Mesothelial cell of epicardium (in vitro differentiated cells): Measurements from ENCODE around the gene ELAC2. TPM values are rescaled to one million over a fixed set of nuclear protein-coding genes. Genes with fewer than 3 reads are reported as not detected.

Source experiments
- DNase-seq, 2 experiments: peaks; one replicate each; pipeline ENCODE4 v3.0.0; 2021; ENCODE audit warnings: low spot score in 2 of 2; ENCODE audit not compliant: unreplicated experiment in 2 of 2
- H3K27ac Mint-ChIP-seq: 2 replicates; pipeline ENCODE4 v1.8.0; 2021; ENCODE audit warnings: mixed read lengths
- H3K27me3 Mint-ChIP-seq: 2 replicates; pipeline ENCODE4 v1.8.0; 2021; ENCODE audit warnings: low read depth, mixed read lengths
- H3K36me3 Mint-ChIP-seq: 2 replicates; pipeline ENCODE4 v1.8.0; 2021; ENCODE audit warnings: mixed read lengths
- H3K4me1 Mint-ChIP-seq: 2 replicates; pipeline ENCODE4 v1.8.0; 2021; ENCODE audit warnings: mixed read lengths
- H3K4me3 Mint-ChIP-seq: 2 replicates; pipeline ENCODE4 v1.8.0; 2021; ENCODE audit warnings: mild to moderate bottlenecking, moderate library complexity, mixed read lengths
- H3K9me3 Mint-ChIP-seq: 2 replicates; pipeline ENCODE4 v1.8.0; 2021; ENCODE audit warnings: mixed read lengths
- total RNA-seq: library from RNA; stranded (reverse); gene quantifications from 3 replicates; pipeline ENCODE4 v1.2.1, GENCODE V29; 2021
- TF ChIP-seq, protein P1 (sequence below): fragments of 200-600 bp; sonication (generic); IDR thresholded peaks from one replicate; pipeline ENCODE4 v1.5.0; 2021; ENCODE audit warnings: antibody characterized with exemption; ENCODE audit not compliant: unreplicated experiment

The ELAC2 gene
- total RNA-seq, 1 donor from 2014 or later, result 69.3 TPM

DNA sequence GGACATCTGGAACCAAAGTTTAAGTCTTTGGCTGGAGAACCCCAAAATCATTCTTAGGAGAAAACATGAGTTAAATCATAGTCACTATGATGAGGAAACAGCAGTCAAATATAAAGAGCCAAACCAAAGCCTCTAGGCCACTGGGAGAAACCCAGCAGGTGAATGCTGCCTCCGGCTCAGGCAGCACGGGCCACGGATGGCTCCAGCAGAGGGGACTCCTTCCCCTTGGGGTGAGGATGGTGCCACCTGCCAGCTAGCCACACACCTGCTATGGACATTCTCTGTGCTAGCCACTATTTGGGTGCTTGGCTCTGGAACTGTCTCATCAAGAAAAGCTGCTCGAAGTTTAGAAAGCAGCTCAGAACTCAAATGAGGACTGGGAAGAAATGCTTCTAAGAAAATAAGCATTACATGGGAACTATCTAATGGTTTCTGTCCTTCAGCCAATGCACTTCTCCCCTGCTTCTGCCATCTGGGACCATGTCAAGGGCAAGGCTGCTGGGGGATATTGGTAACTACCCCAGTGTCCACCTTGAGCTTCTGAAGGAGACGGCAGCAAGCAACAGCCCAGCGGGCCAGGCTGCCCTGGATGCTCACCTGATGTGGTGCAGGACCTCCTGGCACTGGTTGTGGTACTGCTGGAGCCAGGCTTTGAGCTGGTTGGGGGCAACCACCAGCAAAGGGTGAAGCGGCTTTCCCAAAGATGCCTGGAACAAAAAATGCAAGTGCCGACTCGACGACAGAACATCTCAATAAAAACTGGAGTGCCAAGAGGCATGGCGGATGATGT, 22.5 kb downstream of the ELAC2 start:
- no peak for DNase-seq
- no peaks in the 10 kb centered on the region for H3K27me3 Mint-ChIP-seq
- no peaks in the 10 kb centered on the region for H3K9me3 Mint-ChIP-seq
- no peak overlapping the region for H3K4me3 Mint-ChIP-seq
- H3K36me3 Mint-ChIP-seq, result peaks cover 39% of the 10 kb centered on the region
- H3K27ac Mint-ChIP-seq, result no peak overlapping the region
- H3K4me1 Mint-ChIP-seq, result no peaks in the 10 kb centered on the region
- TF ChIP-seq, protein P1, sequence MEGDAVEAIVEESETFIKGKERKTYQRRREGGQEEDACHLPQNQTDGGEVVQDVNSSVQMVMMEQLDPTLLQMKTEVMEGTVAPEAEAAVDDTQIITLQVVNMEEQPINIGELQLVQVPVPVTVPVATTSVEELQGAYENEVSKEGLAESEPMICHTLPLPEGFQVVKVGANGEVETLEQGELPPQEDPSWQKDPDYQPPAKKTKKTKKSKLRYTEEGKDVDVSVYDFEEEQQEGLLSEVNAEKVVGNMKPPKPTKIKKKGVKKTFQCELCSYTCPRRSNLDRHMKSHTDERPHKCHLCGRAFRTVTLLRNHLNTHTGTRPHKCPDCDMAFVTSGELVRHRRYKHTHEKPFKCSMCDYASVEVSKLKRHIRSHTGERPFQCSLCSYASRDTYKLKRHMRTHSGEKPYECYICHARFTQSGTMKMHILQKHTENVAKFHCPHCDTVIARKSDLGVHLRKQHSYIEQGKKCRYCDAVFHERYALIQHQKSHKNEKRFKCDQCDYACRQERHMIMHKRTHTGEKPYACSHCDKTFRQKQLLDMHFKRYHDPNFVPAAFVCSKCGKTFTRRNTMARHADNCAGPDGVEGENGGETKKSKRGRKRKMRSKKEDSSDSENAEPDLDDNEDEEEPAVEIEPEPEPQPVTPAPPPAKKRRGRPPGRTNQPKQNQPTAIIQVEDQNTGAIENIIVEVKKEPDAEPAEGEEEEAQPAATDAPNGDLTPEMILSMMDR, result no peak

DNA sequence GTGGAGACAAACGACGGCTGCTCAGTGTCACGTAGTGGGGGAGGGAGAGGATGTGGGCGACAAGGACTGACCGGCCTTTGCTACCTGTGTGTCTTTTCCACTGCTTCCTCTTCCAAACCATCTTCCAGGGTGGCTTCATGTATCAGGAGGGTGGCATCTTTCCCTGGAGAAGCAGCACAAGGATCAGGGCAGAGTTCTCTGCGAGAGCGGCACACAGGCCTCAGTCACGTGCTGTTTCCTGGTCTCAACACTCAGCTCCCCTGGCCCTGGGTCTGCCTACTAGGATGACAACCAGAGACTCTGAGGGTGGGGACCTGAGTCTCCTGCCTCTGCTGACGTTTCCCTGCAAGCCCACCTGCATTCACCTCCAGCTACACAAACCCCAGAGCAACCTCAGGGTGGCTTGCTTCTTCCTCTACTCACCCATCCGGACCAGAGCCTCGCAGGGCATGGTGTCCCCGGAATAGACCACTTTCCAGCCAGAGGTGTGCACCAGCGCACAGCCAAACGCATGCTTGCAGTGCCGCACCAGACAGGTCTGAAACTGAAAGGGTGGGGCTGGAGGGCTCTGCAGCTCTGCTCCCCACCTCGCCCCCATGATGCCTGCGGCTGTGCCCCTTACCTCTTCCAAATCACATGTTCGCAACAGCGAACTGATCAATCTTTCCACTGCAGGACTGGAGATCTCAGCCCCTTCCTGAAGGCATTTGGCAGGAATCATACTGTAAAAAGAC, 23.3 kb downstream of the ELAC2 start:
- Mint-ChIP-seq H3K27ac (no peak overlapping the region), H3K4me1 (no peaks in the 10 kb centered on the region), H3K4me3 (no peak overlapping the region), H3K36me3 (peaks cover 46% of the 10 kb centered on the region), H3K27me3 (no peaks in the 10 kb centered on the region), H3K9me3 (no peaks in the 10 kb centered on the region)
- TF ChIP-seq, protein P1, result no peak
- no peak for DNase-seq

DNA sequence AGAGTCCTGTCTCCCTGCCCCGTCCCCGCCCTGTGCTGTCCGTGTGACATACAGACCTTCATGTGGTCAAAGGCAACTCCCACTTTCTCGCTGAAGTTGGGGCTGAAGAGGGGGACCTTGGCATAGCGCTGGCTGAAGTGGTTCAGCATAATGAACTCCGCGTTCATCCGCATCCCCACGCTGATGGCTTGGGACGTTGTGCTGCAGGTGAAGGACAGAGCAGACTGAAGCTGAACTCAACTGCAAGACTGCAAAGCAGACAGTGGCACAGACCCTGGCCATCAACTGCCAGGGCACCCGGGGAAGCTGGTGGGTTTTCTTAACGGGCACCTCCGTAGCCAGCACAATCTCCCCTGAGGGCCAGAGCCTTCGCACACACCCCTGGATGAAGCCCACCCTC, 24.2 kb downstream of the ELAC2 start:
- DNase-seq, result no peak
- H3K36me3 Mint-ChIP-seq, result peaks cover 46% of the 10 kb centered on the region
- TF ChIP-seq, protein P1, result no peak
- no peak overlapping the region for H3K27ac Mint-ChIP-seq
- no peak overlapping the region for H3K4me3 Mint-ChIP-seq
- no peaks in the 10 kb centered on the region for H3K27me3 Mint-ChIP-seq
- H3K4me1 Mint-ChIP-seq, result no peaks in the 10 kb centered on the region
- no peaks in the 10 kb centered on the region for H3K9me3 Mint-ChIP-seq

DNA sequence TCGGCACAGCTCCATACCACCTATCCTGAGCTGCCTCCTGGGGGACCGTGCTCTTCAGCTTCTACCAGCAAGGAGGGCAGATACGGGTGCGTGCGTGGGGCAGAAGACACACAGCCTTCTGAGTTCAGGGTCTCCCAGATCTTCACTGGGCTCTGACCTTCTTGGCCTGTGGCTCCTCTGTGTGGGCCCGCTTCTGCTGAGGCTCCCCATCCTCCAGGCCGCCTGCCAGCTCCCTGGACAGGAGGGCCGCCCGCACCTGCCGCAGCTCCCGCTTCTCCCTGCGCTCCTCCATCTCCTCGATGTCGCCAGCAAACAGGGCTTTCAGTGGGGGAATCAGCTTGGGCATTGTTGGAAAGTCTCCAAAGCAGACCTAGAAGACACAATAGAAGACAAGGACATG, 25.2 kb downstream of the ELAC2 start:
- Mint-ChIP-seq H3K4me1 (peaks cover under 1% of the 10 kb centered on the region), H3K36me3 (peaks cover 44% of the 10 kb centered on the region), H3K9me3 (no peaks in the 10 kb centered on the region), H3K4me3 (no peak overlapping the region), H3K27ac (no peak overlapping the region), H3K27me3 (no peaks in the 10 kb centered on the region)
- no peak for DNase-seq
- TF ChIP-seq, protein P1, result no peak

DNA sequence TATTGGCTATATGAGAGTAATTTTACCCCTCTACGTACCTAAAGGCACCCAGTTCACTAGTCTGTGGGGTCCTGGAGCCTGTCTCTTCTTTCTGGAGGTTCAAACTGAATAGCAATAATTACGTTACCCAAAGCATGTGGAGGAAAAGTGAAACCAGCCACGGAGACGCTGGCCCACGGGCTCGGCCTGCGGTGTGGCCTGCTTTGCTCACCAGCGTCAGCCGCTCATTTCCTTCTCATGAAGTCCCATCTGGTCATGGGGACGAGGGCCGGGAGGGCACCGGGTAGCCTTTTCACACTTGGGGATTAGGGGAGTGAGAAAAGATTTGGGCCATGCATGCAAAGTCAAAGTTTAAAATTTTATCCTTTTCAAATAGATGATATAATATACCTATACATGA, 26.9 kb downstream of the ELAC2 start:
- Mint-ChIP-seq H3K36me3 (peaks cover 38% of the 10 kb centered on the region), H3K27ac (no peak overlapping the region), H3K27me3 (no peaks in the 10 kb centered on the region), H3K4me1 (peaks cover 5% of the 10 kb centered on the region), H3K9me3 (no peaks in the 10 kb centered on the region), H3K4me3 (no peak overlapping the region)
- TF ChIP-seq, protein P1, result no peak
- DNase-seq, result no peak
